ENCODE results near the gene PTAFR. TPM values are rescaled to one million over a fixed set of nuclear protein-coding genes. Genes with fewer than 3 reads are reported as not detected.

PTAFR gene
- total RNA-seq, 4 donors from 2014 or later: 2.7 to 10.2 (median 6.8) TPM

DNA sequence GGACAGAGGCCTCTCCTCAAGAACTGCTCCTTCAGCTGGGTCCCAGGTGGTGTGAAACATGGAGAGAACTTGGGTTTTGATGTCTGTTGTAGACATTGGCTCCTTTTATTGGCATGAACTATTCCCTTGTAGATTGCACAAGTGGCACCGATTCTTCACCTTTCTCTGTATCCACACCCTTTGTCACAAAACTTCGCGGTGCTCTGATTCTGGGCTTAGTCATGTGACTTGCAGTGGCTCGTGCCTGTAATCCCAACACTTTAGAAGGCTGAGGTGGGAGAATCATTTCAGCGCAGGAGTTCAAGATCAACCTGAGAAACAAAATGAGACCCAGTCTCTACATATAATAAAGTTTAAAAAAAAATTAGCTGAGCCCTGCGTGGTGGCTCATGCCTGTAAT lies 45.6 kb downstream of the PTAFR start:
- DNase-seq (ENCODE audit: low spot score in 2 of 2): no peak
- no peak overlapping the region for H3K4me3 ChIP-seq (ENCODE audit: low read depth, poor library complexity, severe bottlenecking)
- intact Hi-C loops (cut with DNase I; ENCODE audit: low total_unique reads): no loop called here
- 79 to 81% methylated on average over 6 of the region's 6 CpGs for WGBS, 2 donors
- TF ChIP-seq CTCF (IDR thresholded peaks at IDR 0.05): no peak
- TF ChIP-seq POLR2A (IDR thresholded peaks at IDR 0.05): no peak

DNA sequence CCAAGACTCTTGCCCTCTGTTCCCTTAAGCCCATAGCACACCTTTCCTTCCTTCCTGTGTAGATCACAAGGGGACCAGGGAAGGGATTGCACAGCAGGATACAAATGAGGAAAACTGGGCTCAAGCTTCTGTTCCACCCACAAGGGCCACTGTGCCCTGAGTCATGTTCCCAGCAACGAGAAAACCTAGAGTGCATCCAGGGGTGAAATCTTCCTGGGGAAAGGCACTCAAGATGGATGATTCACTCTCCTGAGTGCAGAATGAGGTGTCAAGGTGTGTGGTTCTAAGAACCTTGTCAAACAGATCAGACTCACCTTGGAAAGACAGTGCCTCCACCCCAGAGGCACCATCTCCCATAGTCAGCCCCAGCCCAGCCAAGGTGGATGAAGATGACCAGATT lies 47.3 kb downstream of the PTAFR start:
- DNase-seq (ENCODE audit: low spot score in 2 of 2): no peak
- intact Hi-C loops (cut with DNase I; ENCODE audit: low total_unique reads): no loop called here
- no peak overlapping the region for H3K4me3 ChIP-seq (ENCODE audit: low read depth, poor library complexity, severe bottlenecking)
- WGBS, 2 donors: 13 to 22% methylated on average over 1 of the region's 1 CpG
- no peak for TF ChIP-seq POLR2A (IDR thresholded peaks at IDR 0.05)

GRCh38 chr1:28127617-28128257 lies 48.8 kb downstream of the PTAFR start:
- DNase-seq (ENCODE audit: low spot score in 2 of 2): no peak
- intact Hi-C loops (cut with DNase I; ENCODE audit: low total_unique reads): no loop called here
- H3K4me3 ChIP-seq (ENCODE audit: low read depth, poor library complexity, severe bottlenecking): no peak overlapping the region
- WGBS, 2 donors: 73 to 80% methylated on average over 3 of the region's 3 CpGs
- TF ChIP-seq POLR2A (IDR thresholded peaks at IDR 0.05) (no peak), CTCF (IDR thresholded peaks at IDR 0.05) (no peak)

- intact Hi-C loops (cut with DNase I; ENCODE audit: low total_unique reads): no loop called here
- DNase-seq (ENCODE audit: low spot score in 2 of 2): no peak
- 65 to 66% methylated on average over 5 of the region's 5 CpGs for WGBS, 2 donors
- H3K4me3 ChIP-seq (ENCODE audit: low read depth, poor library complexity, severe bottlenecking): no peak overlapping the region
- TF ChIP-seq CTCF (IDR thresholded peaks at IDR 0.05) (no peak), POLR2A (IDR thresholded peaks at IDR 0.05) (no peak)
Observed at GRCh38 chr1:28126783-28127490, 49.6 kb downstream of the PTAFR start.

GRCh38 chr1:28126212-28126611 lies 50.3 kb downstream of the PTAFR start:
- intact Hi-C loops (cut with DNase I; ENCODE audit: low total_unique reads): no loop called here

More at GRCh38 chr1:28126212-28126611, 50.3 kb downstream of the PTAFR start:
- H3K4me3 ChIP-seq (ENCODE audit: low read depth, poor library complexity, severe bottlenecking): no peak overlapping the region
- no peak for TF ChIP-seq POLR2A (IDR thresholded peaks at IDR 0.05)
- TF ChIP-seq CTCF (IDR thresholded peaks at IDR 0.05): no peak
- WGBS, 2 donors: 54 to 63% methylated on average over 3 of the region's 3 CpGs
- no peak for DNase-seq (ENCODE audit: low spot score in 2 of 2)

Measured in lower leg skin (tissue), 4 donors.